Right lung (tissue), 5 donors: ENCODE measurements around the gene MYO5B. TPM values are rescaled to one million over a fixed set of nuclear protein-coding genes. Genes with fewer than 3 reads are reported as not detected.
A peak's percentile ranks its signal among the peaks of the same experiment; 100 is the strongest.

Source experiments
- DNase-seq, 2 donors: peaks; one replicate each; pipeline ENCODE4 v3.0.0-alpha.2; 2013
- polyA plus RNA-seq, 5 donors: library from polyadenylated mRNA; unstranded; fragments of 120-200 nt; gene quantifications; one replicate each; pipeline versions ENCODE4 v1.2.1 to v1.2.3, GENCODE V29; 2013; ENCODE audit warnings: inconsistent platforms in 1 of 5, low replicate concordance in 1 of 5; ENCODE audit not compliant: insufficient read length in 5 of 5, insufficient read depth in 1 of 5

MYO5B gene
- polyA plus RNA-seq, 5 donors, result 7.9 to 13.5 (median 13.0) TPM

GRCh38 chr18:50152900-50153299 lies 42.0 kb downstream of the MYO5B start:
- no peak for DNase-seq

- no peak for DNase-seq
Observed at GRCh38 chr18:50151926-50152325, 43.0 kb downstream of the MYO5B start.

DNA sequence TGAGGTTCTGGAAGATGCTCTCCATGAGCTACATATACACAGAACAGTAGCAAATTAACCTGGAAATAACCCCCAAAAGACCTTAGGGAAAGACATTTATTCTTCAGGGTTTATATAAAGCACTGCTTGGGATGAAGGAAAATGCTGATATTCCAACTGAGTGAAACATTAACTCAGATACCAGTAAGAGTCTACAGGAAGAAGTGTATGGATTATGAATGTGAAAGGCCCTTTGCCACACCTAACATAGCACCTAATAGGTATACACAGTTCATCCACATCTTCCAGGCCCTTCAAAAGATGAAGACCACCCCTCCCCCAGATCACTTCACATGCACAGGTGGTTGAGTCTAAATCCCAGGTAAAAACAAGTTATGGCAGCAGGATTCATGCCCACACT lies 50.4 kb downstream of the MYO5B start:
- DNase-seq, result no peak

DNA sequence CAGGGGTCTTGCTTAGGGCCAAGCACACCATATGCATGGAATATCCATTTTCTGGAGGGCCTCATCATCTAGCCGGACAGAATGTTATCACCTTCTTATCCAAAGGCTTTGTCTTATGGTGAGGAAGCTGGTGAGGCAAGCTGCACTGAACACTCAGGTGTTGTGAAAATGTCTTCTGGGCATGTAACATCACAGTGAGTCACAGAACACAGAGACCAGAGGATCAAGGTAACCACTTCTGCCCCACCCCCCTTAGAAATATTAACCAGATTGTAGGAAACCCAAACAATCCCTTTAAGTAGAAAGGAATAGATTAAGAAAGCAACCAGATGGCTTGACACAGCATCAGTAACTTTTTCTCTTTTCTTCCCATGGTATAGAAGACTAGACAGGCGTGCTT lies 51.1 kb downstream of the MYO5B start:
- DNase-seq, result no peak

GRCh38 chr18:50143294-50143693 lies 51.7 kb downstream of the MYO5B start:
- DNase-seq, result no peak

GRCh38 chr18:50142441-50143120 lies 52.4 kb downstream of the MYO5B start:
- no peak for DNase-seq

GRCh38 chr18:50138181-50139064 lies 56.5 kb downstream of the MYO5B start:
- no peak for DNase-seq

- no peak for DNase-seq
Observed at GRCh38 chr18:50135903-50136302, 59.0 kb downstream of the MYO5B start.

DNA sequence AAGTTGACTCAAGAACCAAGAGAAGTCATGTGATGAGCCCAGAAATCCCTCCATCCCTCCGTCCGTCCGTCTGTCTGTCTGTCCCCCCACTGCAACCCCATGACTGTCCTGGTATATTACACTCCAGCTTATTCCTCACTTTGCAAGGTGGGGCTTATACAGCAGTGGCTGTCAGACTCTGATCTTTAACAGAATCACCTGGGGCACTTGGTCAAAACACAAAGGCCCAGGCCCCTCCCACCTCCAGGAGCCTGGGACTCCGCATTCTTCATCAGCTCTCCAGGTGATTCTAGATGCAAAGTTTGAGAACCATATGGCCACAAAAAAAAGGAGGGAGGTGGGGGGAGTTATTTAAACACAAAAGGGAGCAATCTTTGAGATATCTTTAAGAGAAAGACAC lies 61.4 kb downstream of the MYO5B start:
- no peak for DNase-seq

DNA sequence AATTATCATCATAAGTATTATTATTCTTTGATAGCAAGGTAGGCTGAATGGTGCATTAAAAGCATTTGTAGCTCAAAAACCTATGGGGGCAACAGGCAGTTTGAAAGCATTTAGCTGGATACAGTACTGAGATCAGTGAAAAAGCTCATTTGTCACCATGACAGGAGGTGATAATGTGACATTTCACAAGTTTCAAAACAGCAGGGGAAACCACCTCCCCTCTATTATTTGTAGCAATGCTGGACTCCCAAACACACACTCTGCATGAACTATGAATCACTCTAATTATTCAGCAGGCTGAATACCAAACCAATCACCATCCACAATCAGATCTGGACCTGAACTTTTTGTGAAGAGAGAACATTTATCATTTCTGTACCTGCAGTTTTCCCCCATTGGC lies 63.4 kb downstream of the MYO5B start:
- DNase-seq, result no peak

GRCh38 chr18:50128506-50129271 lies 66.3 kb downstream of the MYO5B start:
- DNase-seq, result no peak

DNA sequence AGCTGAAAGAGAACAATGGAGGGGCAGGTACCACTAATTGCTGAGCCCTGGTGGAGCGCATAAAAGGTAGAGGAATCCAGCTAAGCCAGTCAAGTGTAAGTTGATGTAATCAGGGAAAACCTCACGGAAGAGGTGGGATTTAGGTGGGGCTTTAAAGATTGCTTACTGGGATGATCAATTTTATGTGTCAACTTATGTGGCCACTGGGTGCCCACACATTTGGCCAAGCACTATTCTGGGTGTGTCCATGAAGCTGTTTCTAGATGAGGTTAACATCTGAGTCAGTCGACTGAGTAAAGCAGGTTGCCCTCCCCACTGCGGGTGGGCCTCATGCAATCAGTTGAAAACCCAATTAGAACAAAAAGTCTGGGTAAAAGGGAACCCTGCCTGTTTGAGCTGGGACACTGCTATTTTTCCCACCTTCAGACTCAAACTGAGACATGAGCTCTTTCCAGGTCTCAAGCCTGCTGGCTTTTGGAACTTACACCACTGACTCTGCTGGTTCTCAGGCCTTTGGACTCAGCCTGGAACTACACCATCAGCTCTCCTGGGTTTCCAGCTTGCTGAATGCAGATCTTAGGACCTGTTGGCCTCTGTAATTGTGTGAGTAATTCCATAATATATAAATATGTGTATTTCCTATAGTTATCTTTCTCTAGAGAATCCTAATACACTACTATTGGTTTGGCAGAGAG lies 67.3 kb downstream of the MYO5B start:
- no peak for DNase-seq

GRCh38 chr18:50126471-50126870 lies 68.5 kb downstream of the MYO5B start:
- no peak for DNase-seq

DNA sequence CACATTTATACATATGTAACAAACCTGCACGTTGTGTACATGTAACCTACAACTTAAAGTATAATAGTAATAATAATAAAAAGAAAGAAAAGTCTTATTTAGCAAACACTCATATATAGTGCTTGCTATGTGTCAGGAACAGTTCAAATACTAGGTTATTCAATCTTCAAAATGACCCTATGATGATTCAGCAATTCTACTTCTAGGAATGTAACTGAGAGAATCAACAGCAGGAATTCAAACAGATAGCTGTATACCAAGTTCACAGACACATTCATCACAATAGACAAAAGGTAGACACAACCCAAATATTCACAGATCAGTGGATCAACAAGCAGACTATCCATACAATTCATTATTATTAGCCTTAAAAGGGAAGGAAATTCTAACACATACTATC lies 69.5 kb downstream of the MYO5B start:
- no peak for DNase-seq

- peak; percentile 30 to 31 for DNase-seq
Observed at GRCh38 chr18:50119296-50119695, 75.7 kb downstream of the MYO5B start.

- DNase-seq, result no peak
Observed at GRCh38 chr18:50117863-50118262, 77.1 kb downstream of the MYO5B start.

GRCh38 chr18:50115095-50115494 lies 79.9 kb downstream of the MYO5B start:
- DNase-seq, result no peak

- no peak for DNase-seq
Observed at GRCh38 chr18:50114448-50114847, 80.5 kb downstream of the MYO5B start.

GRCh38 chr18:50113726-50114125 lies 81.2 kb downstream of the MYO5B start:
- no peak for DNase-seq

GRCh38 chr18:50111398-50111797 lies 83.5 kb downstream of the MYO5B start:
- DNase-seq, result no peak

- no peak for DNase-seq
Observed at GRCh38 chr18:50107468-50107977, 87.4 kb downstream of the MYO5B start.

GRCh38 chr18:50105027-50105426 lies 89.9 kb downstream of the MYO5B start:
- no peak for DNase-seq
